ENCODE measurements around the gene CHRNA9.
"Not testable (repeated sequence)": the region's sequence is repeated elsewhere in the genome, so short reads cannot be mapped to it uniquely, and the experiment has no call there.

The CHRNA9 gene

DNA sequence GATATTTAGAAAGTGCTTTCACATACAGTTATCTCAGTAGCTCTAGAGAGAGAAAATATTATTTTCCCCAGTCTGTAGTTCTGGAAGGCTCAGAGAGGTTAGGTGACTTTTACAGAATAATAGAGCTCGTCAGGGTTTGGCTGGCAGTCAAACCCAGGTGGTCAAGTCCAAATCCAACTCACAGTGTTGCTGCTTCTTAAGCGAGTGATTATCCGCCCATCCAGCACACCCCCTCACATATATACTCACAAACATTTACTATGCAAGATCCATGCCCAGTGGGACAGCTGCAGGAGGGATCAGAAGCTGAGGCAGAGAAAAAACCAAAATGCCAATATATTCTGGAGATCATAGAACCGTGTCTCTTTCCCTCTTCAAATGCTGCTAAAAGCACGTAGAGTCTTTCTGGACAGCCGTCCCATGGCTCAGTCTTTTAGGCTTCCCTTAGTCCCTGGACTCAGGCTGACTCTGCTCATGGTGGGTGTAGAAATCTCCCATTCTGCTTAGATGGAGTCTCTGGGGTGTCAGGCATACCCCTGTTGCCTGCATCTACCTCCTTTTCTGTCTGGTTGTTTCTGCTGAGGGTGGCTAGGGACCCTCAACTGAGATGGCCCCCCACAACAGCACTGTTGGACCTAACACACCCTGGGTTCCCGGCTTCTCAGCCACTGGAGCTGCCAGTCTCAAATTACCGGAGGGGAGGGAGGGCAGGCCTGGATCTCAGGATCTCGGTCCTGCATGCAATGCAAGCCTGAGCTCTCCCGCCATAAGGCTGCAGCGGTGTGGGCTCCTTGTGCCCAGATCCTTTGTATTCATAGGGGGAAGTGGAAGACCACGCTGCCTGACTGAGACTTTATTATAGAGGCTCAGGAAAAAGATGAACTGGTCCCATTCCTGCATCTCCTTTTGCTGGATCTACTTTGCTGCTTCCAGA, at the start of gene CHRNA9:
Gene CHRNA9, plus strand, starts transcription at position 743 of the 934 bp plus-strand sequence. Its CDS starts 135 bp downstream, at position 878.
- DNase-seq (ENCODE audit: low read depth), result no peak

GRCh38 chr4:40285692-40286091, 49.4 kb upstream of the CHRNA9 start:
- DNase-seq (ENCODE audit: low read depth), result no peak

- DNase-seq (ENCODE audit: low read depth), result no peak
These were observed 46.6 kb upstream of the CHRNA9 start for GRCh38 chr4:40288566-40288965.

DNA sequence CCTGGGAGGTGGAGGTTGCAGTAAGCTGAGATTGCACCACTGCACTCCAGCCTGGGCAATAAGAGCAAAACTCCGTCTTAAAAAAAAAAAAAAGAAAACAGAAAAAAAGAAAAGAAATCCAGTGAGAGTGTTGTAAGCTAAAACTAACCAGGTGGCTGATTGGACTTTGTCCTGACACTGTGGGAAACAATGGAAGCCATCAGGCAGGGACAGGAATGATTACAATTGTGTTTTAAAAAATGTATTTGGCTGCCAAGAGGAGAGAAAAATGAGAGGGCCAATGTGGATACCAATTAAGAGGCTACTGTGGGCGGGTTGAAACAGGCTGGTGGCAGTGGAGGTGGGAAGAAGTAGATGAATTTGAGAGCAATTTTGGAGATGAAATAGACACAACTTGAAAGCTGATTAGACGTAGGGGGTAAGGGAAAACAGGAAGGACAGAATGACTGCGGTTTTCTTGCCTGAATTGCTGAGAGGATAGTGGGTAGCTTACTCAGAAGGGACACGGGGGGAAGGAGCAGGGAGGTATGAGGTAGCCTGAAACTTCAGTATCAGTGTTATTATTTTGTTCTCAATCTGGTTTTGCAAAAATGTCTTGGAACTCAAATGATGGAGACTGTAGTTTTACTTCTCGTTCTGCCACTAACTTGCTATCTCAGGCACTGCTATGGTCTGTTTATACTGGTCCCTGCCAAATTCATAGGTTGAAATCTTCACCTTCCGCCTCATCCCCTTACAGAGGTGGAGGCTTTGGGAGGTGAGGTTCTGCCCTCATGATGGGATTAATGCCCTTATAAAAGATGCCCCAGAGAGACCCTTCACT, 45.6 kb upstream of the CHRNA9 start:
- DNase-seq (ENCODE audit: low read depth), result no peak

DNA sequence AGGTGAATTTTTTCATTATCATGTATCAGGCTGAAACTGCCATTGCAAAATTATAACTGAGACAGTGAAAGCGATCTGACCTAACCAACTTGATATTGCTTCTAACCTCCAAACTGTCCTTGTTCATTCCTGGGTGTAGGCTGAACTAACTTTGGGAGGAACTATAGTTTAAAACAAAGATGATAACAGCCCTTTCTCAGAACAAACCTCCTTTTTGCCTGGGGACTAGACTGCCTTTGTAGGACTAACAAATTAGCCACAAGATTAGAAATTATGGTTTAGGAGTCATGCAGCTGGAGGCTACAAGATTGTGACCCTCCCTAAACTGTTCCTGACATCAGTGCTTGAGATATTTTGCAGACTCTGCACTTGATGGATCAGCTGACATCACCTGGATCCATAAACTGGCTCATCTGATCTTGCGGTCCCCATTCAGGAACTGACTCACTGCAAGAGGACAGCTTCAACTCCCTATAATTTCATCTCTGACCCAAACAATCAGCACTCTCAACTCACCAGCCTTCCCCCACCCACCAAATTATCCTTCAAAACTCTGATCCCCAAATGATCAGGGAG, 44.4 kb upstream of the CHRNA9 start:
- DNase-seq (ENCODE audit: low read depth), result not testable (repeated sequence)

- DNase-seq (ENCODE audit: low read depth), result no peak
These were observed 42.8 kb upstream of the CHRNA9 start for GRCh38 chr4:40292313-40292759.

GRCh38 chr4:40294339-40294738, 40.8 kb upstream of the CHRNA9 start:
- no peak for DNase-seq (ENCODE audit: low read depth)

DNA sequence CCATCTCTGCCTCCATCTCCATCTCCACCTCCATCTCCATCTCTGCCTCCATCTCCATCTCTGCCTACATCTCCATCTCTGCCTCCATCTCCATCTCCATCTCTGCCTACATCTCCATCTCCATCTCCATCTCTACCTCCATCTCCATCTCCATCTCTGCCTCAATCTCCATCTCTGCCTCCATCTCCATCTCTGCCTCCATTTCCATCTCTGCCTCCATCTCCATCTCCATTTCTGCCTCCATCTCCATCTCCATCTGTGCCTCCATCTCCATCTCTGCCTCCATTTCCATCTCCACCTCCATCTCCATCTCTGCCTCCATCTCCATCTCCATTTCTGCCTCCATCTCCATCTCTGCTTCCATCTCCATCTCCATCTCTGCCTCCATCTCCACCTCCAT, 40.1 kb upstream of the CHRNA9 start:
- DNase-seq (ENCODE audit: low read depth), result not testable (repeated sequence)

DNA sequence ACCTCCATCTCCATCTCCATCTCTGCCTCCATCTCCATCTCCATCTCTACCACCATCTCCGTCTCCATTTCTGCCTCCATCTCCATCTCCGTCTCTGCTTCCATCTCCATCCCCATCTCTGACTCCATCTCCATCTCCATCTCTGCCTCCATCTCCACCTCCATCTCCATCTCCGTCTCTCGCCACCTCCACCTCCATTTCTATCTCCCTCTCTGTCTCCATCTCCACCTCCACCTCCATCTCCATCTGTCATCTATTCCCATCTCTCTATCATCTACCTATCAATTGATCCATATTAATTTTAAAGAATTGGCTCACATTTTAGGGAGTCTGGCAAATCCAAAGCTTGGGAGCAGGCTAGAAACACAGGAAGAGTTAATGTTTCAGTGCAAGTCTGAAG, 39.6 kb upstream of the CHRNA9 start:
- DNase-seq (ENCODE audit: low read depth), result no peak

- no peak for DNase-seq (ENCODE audit: low read depth)
These were observed 36.0 kb upstream of the CHRNA9 start for GRCh38 chr4:40299126-40299525.

GRCh38 chr4:40299811-40300292, 35.3 kb upstream of the CHRNA9 start:
- DNase-seq (ENCODE audit: low read depth), result no peak

- DNase-seq (ENCODE audit: low read depth), result no peak
These were observed 34.6 kb upstream of the CHRNA9 start for GRCh38 chr4:40300371-40301162.

DNA sequence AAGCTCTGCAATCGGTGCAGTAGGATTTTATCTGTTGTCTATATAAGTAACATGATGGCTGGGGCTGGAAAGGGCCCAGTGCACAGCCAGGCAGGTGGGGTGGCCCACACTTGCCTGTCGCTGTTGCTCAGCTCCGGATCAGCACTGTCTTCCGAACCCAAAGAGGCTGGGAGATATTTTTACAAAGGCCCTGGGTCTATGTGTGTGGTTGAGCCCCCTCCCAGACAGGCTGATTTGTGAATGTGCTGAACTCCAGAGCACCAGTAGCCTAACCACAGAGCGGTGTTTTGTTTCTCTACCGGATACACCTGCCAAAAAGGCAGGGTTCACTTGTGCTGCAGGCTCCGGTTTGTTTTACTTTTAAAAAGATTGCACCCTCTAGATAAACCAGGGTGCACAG, 33.5 kb upstream of the CHRNA9 start:
- no peak for DNase-seq (ENCODE audit: low read depth)

DNA sequence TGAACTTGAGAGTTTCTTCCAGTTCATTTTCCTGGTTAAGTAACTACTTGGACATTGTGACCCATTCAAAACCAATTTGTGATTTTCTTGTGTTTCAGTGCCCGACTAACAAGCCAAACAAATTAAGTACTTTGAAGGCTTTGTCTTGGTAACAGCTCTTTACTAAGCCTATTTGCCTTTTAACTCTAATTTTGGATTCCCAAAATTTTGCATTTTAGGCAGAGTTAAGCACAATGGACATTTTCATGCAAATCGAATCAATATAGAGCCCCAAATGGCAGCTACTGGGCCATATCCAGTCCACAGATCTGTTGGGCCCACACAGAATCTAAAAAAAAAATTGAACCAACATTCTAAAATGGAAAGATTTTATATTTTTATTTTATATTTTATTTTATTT, 31.4 kb upstream of the CHRNA9 start:
- no peak for DNase-seq (ENCODE audit: low read depth)

- no peak for DNase-seq (ENCODE audit: low read depth)
These were observed 29.6 kb upstream of the CHRNA9 start for GRCh38 chr4:40305328-40306170.

DNA sequence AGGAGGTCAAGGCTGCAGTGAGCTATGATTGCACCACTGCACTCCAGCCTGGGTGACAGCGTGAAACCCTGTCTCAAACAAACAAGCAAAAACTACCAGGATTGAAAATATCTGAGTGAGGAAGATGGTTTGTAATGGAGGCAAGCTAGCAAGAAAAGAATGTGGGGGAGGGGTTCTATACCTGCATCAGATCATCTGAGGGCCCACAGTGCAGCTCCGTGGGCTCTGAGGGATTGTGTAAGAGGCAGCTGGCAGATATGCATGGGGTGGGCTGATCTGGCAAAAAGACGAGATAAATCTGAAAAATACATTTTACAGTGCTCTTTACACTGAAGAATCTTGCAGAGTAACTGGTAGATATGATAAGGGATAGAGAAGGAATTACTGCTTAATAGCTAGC, 28.9 kb upstream of the CHRNA9 start:
- no peak for DNase-seq (ENCODE audit: low read depth)

DNA sequence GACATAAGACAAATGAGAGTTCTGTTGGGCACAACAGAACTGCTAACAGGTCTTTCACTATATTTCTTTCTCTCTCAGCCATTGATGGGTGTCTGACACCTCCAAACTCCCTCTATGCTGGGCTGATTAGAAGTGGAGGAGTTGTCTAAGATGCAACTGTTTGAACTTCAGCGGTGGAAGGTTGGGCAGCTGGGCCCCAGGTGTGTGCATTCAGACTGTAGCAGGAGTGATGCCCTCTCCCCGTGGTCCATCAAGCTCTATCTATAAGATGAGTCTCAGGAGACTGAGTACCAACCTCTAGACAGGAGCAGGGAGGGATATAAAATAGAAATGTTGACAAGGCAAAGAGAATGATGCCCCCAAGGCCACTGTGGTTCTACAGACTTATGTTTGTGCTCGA, 28.2 kb upstream of the CHRNA9 start:
- no peak for DNase-seq (ENCODE audit: low read depth)

DNA sequence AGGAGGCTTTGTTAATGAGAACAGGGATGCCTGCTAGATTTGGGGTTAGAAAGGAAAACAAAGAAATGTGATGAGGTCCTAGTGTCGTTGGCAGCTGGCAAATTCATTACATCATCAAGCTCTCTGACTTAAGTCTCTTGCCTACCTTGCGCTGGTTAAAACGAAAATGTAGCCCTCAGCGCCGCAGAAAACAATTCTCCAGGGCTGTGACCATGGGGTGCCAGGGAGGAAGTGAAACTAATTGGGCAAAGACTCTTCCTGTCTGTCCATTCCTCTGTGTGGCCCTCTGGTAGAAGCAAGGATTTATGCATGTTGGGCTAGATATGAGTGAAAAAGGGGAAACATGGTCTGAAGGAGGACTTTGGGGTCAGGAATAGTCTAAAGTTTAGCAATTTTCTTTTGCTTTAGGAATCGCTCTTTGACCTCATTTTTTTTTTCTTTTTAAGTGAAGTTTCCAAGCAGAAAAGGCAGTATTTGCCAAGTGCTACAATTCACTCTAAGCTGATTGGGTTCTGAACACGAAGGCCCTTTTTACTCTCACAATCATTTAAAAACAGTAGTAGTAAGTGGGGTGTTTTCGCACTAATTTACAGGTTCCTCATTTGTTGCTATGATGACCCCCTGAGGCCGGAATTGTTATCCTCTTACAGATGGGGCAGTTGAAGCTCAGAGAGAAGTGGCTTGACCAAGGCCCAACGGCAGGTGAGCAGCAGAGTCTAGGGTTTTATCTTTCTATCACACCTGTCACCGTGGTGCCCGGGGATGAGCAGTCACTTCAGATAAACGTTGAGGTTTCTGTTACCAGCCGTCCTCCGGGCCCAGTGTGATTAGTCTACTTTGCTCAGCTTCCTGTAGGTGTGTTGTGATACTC, 27.3 kb upstream of the CHRNA9 start:
- DNase-seq (ENCODE audit: low read depth), result peak; percentile 49

DNA sequence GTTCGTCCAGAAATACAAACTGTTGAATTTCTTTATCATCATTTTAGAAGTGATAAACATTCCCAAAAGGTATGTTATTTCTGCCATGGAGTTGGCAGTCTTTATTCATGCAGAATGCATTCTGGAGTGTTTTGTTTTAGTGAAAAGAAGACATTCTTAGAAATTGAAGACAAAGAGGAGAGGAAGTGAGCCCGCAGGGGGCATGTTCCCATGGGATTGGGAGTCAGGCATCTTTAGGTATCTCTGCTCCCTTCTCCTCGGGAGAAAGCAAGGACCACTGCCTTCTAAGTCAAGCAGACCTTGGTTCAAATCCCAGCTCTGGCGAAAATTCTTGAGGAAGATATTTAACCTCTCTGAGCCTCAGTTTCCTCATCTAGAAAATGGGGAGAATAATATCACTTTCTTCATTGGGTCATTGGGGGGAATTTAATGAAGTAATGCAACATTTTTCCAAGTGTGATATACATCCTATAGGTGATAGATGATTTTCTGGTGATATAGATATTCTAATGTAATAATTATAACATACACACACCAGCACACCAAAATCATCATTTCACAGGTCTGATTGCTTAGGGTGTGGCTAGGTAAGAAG, 26.5 kb upstream of the CHRNA9 start:
- DNase-seq (ENCODE audit: low read depth), result no peak
